ENCODE measurements around the gene DNAJC3.

GRCh38 chr13:95716231-95716630 lies 39.3 kb downstream of the DNAJC3 start:
- TF ChIP-seq CTCF (IDR thresholded peaks at IDR 0.05) (no peak), POLR2A (IDR thresholded peaks at IDR 0.05) (no peak)
